BLaER1 treated with 17β-estradiol and CSF1 and Interleukin-3, amounts not matched to agents 10 nM and 100 nM (cell line): ENCODE measurements around the gene DMRTA2.

Experiments
- H3K27ac ChIP-seq, 11 experiments: shearing (Covaris generic); formaldehyde crosslinking; 2 replicates each; pipeline ENCODE4 v1.8.1; 2022
- H3K27me3 ChIP-seq, 11 experiments: shearing (Covaris generic); formaldehyde crosslinking; 2 replicates each; pipeline ENCODE4 v1.8.1; 2022
- H3K36me3 ChIP-seq, 11 experiments: shearing (Covaris generic); formaldehyde crosslinking; 2 replicates each; pipeline ENCODE4 v1.8.1; 2022
- H3K4me1 ChIP-seq, 10 experiments: shearing (Covaris generic); formaldehyde crosslinking; 2 replicates each; pipeline ENCODE4 v1.8.1; 2022
- H3K4me2 ChIP-seq, 11 experiments: shearing (Covaris generic); formaldehyde crosslinking; 2 replicates each; pipeline ENCODE4 v1.8.1; 2022
- H3K4me3 ChIP-seq, 10 experiments: shearing (Covaris generic); formaldehyde crosslinking; 2 replicates each; pipeline ENCODE4 v1.8.1; 2022
- H3K9ac ChIP-seq, 11 experiments: shearing (Covaris generic); formaldehyde crosslinking; 2 replicates each; pipeline ENCODE4 v1.8.1; 2022
- H3K9me3 ChIP-seq, 11 experiments: shearing (Covaris generic); formaldehyde crosslinking; replicated peaks in 1 of 11; 2 replicates each; pipeline ENCODE4 v1.8.1; 2022
- H4K20me1 ChIP-seq, 11 experiments: shearing (Covaris generic); formaldehyde crosslinking; 2 replicates each; pipeline ENCODE4 v1.8.1; 2022
- Cebpa-rat ChIP-seq, 11 experiments: shearing (Covaris generic); IDR thresholded peaks; 2 replicates each; pipeline ENCODE4 v1.8.1; 2022

Gene DMRTA2

GRCh38 chr1:50447961-50448360 is 24.7 kb upstream of the DMRTA2 start:
- TF ChIP-seq Cebpa-rat (IDR thresholded peaks at IDR 0.05) = no peak
- Histone ChIP-seq H3K9ac (no peak overlapping the region), H3K27me3 (peaks cover 0 to 15% (median 0%) of the 10 kb centered on the region in 11 experiments; a peak in 4 of 22 replicates), H3K4me2 (no peak overlapping the region), H3K4me3 (no peak overlapping the region), H3K36me3 (peaks cover 0 to 13% (median 3%) of the 10 kb centered on the region in 11 experiments; a peak in 5 of 22 replicates), H3K9me3 (no peaks in the 10 kb centered on the region), H4K20me1 (0 out of 22 replicates have a peak, but pooled peaks cover 0 to 4% (median 0%) of the 10 kb centered on the region in 11 experiments), H3K4me1 (peaks cover 0 to 19% (median 13%) of the 10 kb centered on the region in 10 experiments; a peak in 15 of 20 replicates), H3K27ac (no peak overlapping the region)

- Histone ChIP-seq H3K4me2 (no peak overlapping the region), H3K9ac (no peak overlapping the region), H3K36me3 (peaks cover 30 to 68% (median 41%) of the 10 kb centered on the region in 11 experiments; a peak in 21 of 22 replicates), H3K4me3 (no peak overlapping the region), H3K9me3 (no peaks in the 10 kb centered on the region), H3K4me1 (no peaks in the 10 kb centered on the region), H3K27me3 (no peaks in the 10 kb centered on the region; a peak in 1 of 22 replicates), H4K20me1 (no peaks in the 10 kb centered on the region), H3K27ac (no peak overlapping the region)
- no peak for TF ChIP-seq Cebpa-rat (IDR thresholded peaks at IDR 0.05)
These were observed 17.9 kb upstream of the DMRTA2 start for GRCh38 chr1:50441183-50441582.

GRCh38 chr1:50438945-50439344 is 15.7 kb upstream of the DMRTA2 start:
- Histone ChIP-seq H3K4me2 (no peak overlapping the region), H4K20me1 (no peaks in the 10 kb centered on the region), H3K9me3 (no peaks in the 10 kb centered on the region), H3K27me3 (no peaks in the 10 kb centered on the region), H3K36me3 (peaks cover 30 to 67% (median 41%) of the 10 kb centered on the region in 11 experiments; a peak in 21 of 22 replicates), H3K4me1 (no peaks in the 10 kb centered on the region), H3K9ac (no peak overlapping the region), H3K27ac (no peak overlapping the region), H3K4me3 (no peak overlapping the region)
- no peak for TF ChIP-seq Cebpa-rat (IDR thresholded peaks at IDR 0.05)

- peaks cover 1 to 12% (median 9%) of the 10 kb centered on the region in 11 experiments; a peak in 19 of 22 replicates for H3K27me3 ChIP-seq
- no peak overlapping the region for H3K4me3 ChIP-seq
- H3K9me3 ChIP-seq = no peaks in the 10 kb centered on the region
- H3K27ac ChIP-seq = no peak overlapping the region
- H3K4me1 ChIP-seq = no peaks in the 10 kb centered on the region
- no peak for TF ChIP-seq Cebpa-rat (IDR thresholded peaks at IDR 0.05)
- H3K4me2 ChIP-seq = no peak overlapping the region
- no peaks in the 10 kb centered on the region for H4K20me1 ChIP-seq
- peaks cover 27 to 47% (median 36%) of the 10 kb centered on the region in 11 experiments; a peak in 21 of 22 replicates for H3K36me3 ChIP-seq
- H3K9ac ChIP-seq = no peak overlapping the region
These were observed 13.2 kb upstream of the DMRTA2 start for GRCh38 chr1:50436489-50436888.

GRCh38 chr1:50430010-50430405 is 6.8 kb upstream of the DMRTA2 start:
- no peaks in the 10 kb centered on the region for H3K36me3 ChIP-seq
- no peak for TF ChIP-seq Cebpa-rat (IDR thresholded peaks at IDR 0.05)
- peaks cover 33 to 42% (median 35%) of the 10 kb centered on the region in 11 experiments for H3K9me3 ChIP-seq
- H4K20me1 ChIP-seq = peaks cover 0 to 24% (median 0%) of the 10 kb centered on the region in 11 experiments; a peak in 6 of 22 replicates
- peaks cover 64 to 77% (median 74%) of the 10 kb centered on the region in 11 experiments for H3K27me3 ChIP-seq
- no peak overlapping the region for H3K4me3 ChIP-seq
- H3K4me2 ChIP-seq = no peak overlapping the region
- no peak overlapping the region for H3K27ac ChIP-seq
- H3K4me1 ChIP-seq = no peaks in the 10 kb centered on the region; a peak in 1 of 20 replicates
- no peak overlapping the region for H3K9ac ChIP-seq

- TF ChIP-seq Cebpa-rat (IDR thresholded peaks at IDR 0.05) = no peak
- H4K20me1 ChIP-seq = peaks cover 0 to 27% (median 0%) of the 10 kb centered on the region in 11 experiments; a peak in 6 of 22 replicates
- no peak overlapping the region for H3K4me3 ChIP-seq
- H3K27ac ChIP-seq = no peak overlapping the region
- H3K9me3 ChIP-seq = peaks cover 46 to 60% (median 53%) of the 10 kb centered on the region in 11 experiments
- no peak overlapping the region for H3K4me2 ChIP-seq
- peaks cover 83 to 96% (median 93%) of the 10 kb centered on the region in 11 experiments for H3K27me3 ChIP-seq
- H3K36me3 ChIP-seq = no peaks in the 10 kb centered on the region
- no peaks in the 10 kb centered on the region; a peak in 1 of 20 replicates for H3K4me1 ChIP-seq
- H3K9ac ChIP-seq = no peak overlapping the region
These were observed 4.9 kb upstream of the DMRTA2 start for GRCh38 chr1:50427818-50428779.

GRCh38 chr1:50427086-50427817 is 4.0 kb upstream of the DMRTA2 start:
- Histone ChIP-seq H3K27ac (no peak overlapping the region), H3K27me3 (peaks cover 92 to 100% (median 100%) of the 10 kb centered on the region in 11 experiments), H3K4me3 (no peak overlapping the region), H3K9ac (no peak overlapping the region), H3K4me2 (no peak overlapping the region), H3K9me3 (peaks cover 54 to 68% (median 61%) of the 10 kb centered on the region in 11 experiments), H4K20me1 (peaks cover 0 to 27% (median 0%) of the 10 kb centered on the region in 11 experiments; a peak in 6 of 22 replicates), H3K36me3 (no peaks in the 10 kb centered on the region), H3K4me1 (no peaks in the 10 kb centered on the region; a peak in 1 of 20 replicates)
- TF ChIP-seq Cebpa-rat (IDR thresholded peaks at IDR 0.05) = no peak

GRCh38 chr1:50426702-50427085 is 3.5 kb upstream of the DMRTA2 start:
- H4K20me1 ChIP-seq = peaks cover 0 to 27% (median 0%) of the 10 kb centered on the region in 11 experiments; a peak in 6 of 22 replicates
- H3K27me3 ChIP-seq = peaks cover 97 to 100% (median 100%) of the 10 kb centered on the region in 11 experiments
- H3K36me3 ChIP-seq = no peaks in the 10 kb centered on the region
- TF ChIP-seq Cebpa-rat (IDR thresholded peaks at IDR 0.05) = no peak
- H3K9me3 ChIP-seq = peaks cover 60 to 74% (median 67%) of the 10 kb centered on the region in 11 experiments
- H3K4me1 ChIP-seq = no peaks in the 10 kb centered on the region; a peak in 1 of 20 replicates
- no peak overlapping the region for H3K9ac ChIP-seq
- H3K27ac ChIP-seq = no peak overlapping the region
- H3K4me3 ChIP-seq = no peak overlapping the region
- no peak overlapping the region for H3K4me2 ChIP-seq
